Fibroblast of the aortic adventitia (primary cell): ENCODE data around the gene LRRC32. TPM values are rescaled to one million over a fixed set of nuclear protein-coding genes. Genes with fewer than 3 reads are reported as not detected.

Experiments
- DNase-seq: peaks from one replicate; pipeline ENCODE4 v3.0.0-alpha.2; 2010; ENCODE audit warnings: low read depth
- H3K4me3 ChIP-seq: 2 replicates; pipeline ENCODE4 v1.5.1; 2011; ENCODE audit warnings: low read depth, mild to moderate bottlenecking, control low read depth, low read length, moderate library complexity
- total RNA-seq: library from RNA; depleted of rRNA; stranded (reverse); fragments of >200 nt; gene quantifications from 2 replicates; pipeline ENCODE4 v1.2.3, GENCODE V29; 2012; ENCODE audit warnings: low replicate concordance
- TF ChIP-seq, protein P1 (sequence below): IDR thresholded peaks from 2 replicates; pipeline ENCODE4 v1.5.1; 2011; ENCODE audit warnings: mild to moderate bottlenecking, low read length, control low read depth, inconsistent platforms; ENCODE audit not compliant: insufficient read depth

LRRC32 gene
- total RNA-seq, 1 donor: 30.0 TPM

DNA sequence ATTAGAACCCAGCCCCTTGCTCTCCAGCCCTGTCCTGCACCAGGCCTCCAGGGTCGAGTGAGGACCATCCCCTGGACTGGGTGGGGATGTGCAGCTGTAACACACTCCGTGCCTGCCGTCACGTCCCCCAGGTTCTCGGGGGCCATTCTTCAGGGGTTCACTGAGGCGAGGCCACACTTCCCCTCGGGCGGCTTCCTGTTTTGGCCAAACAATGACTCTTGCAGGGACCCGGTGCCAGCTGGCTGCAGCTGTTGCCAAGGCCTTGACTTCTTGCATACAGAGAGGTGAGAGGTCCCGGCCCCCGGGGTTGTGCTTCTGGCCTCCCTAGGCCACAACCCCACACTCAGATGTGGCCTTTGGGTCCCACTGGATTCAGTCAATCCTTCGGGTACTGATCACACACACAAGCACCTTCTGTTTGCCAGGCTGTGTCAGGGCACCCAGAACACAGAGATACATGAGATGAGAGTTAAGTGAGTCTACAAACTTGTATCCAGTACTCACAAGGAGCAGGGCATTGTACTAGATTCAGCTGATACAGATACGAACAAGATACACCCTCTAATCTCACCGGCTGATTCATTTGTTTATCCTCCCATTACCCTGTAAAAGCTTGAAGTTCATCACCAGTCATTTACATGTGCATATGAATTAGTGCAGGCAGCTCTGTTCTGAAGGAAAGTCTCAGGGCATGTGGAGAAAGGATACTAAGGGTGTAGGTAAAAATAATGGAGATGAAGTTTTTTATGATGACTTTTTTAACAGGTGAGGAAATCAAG lies 32.9 kb downstream of the LRRC32 start:
- H3K4me3 ChIP-seq: no peak overlapping the region
- TF ChIP-seq, protein P1, sequence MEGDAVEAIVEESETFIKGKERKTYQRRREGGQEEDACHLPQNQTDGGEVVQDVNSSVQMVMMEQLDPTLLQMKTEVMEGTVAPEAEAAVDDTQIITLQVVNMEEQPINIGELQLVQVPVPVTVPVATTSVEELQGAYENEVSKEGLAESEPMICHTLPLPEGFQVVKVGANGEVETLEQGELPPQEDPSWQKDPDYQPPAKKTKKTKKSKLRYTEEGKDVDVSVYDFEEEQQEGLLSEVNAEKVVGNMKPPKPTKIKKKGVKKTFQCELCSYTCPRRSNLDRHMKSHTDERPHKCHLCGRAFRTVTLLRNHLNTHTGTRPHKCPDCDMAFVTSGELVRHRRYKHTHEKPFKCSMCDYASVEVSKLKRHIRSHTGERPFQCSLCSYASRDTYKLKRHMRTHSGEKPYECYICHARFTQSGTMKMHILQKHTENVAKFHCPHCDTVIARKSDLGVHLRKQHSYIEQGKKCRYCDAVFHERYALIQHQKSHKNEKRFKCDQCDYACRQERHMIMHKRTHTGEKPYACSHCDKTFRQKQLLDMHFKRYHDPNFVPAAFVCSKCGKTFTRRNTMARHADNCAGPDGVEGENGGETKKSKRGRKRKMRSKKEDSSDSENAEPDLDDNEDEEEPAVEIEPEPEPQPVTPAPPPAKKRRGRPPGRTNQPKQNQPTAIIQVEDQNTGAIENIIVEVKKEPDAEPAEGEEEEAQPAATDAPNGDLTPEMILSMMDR: no peak
- DNase-seq: no peak

DNA sequence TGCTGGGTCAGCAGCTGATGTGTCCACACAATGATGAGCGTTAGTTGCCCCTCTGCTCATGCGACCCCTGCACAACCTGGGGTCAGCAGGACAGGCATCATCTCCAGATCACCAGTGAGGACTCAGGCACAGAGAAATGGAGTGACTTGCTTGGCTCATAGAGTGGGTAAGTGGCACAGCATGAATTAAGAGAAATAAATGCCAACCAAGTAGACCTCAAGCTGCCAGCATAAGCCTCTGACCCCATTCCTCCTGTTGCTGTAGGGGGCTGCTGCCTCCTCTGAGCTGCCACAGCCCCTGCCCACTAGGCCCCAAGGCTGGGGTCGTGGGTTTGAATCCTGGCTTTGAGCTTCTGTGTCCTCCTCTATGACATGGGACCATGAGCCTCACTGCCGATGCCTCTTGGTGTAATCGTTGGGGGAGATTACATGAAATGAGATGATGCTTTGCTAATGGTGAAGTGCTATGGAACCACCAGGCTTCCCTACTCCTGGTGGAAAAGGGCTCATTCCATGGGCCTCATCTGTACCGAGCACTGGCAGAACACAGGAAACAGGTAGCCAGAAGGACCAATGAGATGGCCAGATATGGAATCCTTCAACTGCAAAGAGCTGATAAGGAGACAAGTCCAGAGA lies 33.6 kb downstream of the LRRC32 start:
- TF ChIP-seq, protein P1: no peak
- no peak overlapping the region for H3K4me3 ChIP-seq

DNA sequence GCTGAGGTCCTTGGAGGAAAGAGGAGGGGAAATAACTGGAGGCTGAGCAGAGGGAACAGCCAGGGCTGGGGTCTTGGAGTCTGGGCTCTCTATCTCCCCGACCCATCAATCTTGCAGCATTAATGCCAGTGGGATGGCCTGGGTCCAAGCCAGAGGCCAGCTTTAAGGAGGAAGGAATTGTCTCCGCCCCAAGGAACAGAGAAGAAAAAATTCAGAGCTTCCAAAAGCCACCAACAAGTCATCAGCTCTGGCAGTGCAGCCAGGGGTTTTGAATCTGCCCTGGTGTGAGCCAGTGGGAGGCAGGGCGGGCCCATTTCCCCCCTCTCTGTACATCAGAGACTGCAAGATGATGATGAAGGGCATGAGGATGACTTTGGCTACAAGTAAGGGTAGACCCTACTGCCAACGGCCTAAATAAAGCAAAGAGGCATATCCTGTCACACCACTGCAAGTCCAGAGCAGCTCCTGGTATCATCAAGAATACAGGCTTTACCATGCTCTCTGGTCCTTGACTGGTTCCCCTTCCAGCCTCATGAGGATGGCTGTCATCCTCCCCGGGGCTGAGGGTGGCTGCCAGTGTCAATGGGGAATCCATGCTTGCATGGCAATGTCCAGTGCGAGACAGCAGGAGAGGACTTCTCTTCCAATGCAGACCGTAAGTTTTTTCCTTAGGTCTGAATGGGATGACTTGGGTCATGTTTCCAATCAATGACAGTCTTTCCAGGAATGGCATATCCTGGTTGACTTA lies 34.4 kb downstream of the LRRC32 start:
- no peak for DNase-seq
- no peak overlapping the region for H3K4me3 ChIP-seq
- TF ChIP-seq, protein P1: no peak

More for the DNA sequence above, 33.6 kb downstream of the LRRC32 start:
- DNase-seq: no peak

DNA sequence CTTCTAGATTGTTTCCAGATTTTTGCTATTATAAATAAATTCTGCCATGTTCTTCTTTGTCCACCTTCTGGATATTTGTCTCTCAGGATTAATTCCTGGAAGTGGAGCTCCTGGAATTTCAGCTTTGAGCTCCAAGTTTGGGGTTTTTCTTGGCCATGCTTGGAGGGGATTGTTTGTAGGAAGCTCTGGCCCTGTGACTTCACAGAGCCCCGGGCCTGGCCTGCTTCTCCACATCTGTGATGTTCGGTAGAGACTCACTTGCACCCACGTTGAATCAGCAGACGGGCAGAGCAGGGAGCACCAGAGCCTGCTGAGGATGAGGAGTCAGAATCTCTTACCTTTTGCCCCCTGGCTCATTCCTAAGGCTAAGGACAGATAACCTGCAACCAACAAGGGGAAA lies 35.7 kb downstream of the LRRC32 start:
- TF ChIP-seq, protein P1: no peak
- no peak overlapping the region for H3K4me3 ChIP-seq
- DNase-seq: no peak

DNA sequence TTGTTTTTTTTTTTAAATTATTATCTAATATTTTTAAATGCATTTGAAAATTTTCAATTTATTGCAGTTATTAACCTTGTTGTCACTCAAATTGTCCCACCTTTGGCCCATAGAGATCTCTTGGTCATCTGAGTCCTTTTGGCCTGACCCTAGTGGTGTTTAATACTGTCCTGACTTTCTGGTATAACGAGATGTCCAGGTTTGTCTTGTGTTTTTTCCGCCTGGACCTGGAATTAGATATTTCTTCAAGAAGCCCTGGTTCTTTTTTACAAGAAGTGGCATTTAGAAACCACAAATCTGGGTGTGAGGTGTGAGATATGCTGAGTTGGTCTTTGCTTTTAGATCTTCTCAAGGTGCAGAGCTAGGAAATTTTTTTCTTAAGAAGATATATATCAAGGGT lies 38.1 kb downstream of the LRRC32 start:
- no peak for DNase-seq
- no peak overlapping the region for H3K4me3 ChIP-seq
- TF ChIP-seq, protein P1: no peak

DNA sequence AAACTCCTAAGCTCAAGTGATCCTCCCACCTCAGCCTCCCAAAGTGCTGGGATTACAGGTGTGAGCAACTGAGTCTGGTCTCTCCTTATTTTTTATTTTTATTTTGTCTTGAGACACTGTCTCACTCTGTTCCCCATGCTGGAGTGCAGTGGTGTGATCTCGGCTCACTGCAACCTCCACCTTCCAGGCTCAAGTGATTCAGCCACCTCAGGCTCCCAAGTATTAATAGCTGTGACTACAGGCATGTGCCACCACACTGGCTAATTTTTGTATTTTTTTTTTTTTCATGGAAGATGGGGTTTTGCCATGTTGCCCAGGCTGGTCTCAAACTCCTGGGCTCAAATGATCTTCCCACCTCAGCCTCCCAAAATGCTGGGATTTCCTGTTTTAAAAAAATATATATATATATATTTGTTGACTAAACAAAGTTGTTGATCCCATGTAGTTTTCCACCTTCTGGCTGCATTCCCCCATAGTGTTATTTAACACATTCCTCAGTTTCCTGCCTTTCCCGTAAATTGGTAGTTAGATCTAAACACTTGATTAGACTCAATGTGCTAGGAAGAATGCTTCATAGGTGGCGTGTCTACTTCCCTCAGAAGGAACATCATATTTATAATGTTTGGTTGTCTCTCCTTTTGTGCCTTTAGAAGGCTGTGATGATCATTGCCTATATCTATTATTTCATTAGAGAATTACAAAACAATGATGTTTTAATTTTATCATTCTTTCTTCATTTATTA lies 38.8 kb downstream of the LRRC32 start:
- TF ChIP-seq, protein P1: no peak
- DNase-seq: no peak

More for the DNA sequence above, 38.8 kb downstream of the LRRC32 start:
- H3K4me3 ChIP-seq: no peak overlapping the region
